Stimulated activated CD8-positive, alpha-beta memory T cell treated with anti-CD3 and anti-CD28 coated beads, Interleukin-4, amount 100 ng/mL, for 4 hours (primary cell): ENCODE results near the gene TCP11L1.
"Not testable (repeated sequence)": the region's sequence is repeated elsewhere in the genome, so short reads cannot be mapped to it uniquely, and the experiment has no call there.

ENCODE experiments used
- DNase-seq, 2 donors: peaks; one replicate each; pipeline ENCODE4 v3.0.0-alpha.2; 2020; ENCODE audit warnings: low read depth in 2 of 2, low spot score in 1 of 2

Gene TCP11L1

DNA sequence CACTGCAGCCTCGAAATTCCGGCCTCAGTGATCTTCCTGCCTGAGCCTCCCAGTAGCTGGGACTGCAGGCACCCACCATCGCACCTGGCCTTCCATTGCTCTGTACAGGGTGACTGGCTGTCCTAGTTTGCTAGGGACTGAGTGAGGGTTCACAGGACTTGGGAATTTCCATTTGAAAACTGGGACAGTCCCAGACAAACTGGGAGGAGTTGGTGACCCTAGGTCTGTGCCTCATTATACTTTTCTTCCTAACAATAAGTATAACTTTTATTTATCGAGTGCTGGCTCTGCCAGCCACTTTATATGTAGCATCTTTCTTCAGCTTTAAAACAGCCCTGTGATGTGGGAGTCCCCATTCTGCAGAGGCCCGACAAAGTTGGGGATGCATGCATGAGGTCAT lies 25.5 kb downstream of the TCP11L1 start:
- no peak for DNase-seq

DNA sequence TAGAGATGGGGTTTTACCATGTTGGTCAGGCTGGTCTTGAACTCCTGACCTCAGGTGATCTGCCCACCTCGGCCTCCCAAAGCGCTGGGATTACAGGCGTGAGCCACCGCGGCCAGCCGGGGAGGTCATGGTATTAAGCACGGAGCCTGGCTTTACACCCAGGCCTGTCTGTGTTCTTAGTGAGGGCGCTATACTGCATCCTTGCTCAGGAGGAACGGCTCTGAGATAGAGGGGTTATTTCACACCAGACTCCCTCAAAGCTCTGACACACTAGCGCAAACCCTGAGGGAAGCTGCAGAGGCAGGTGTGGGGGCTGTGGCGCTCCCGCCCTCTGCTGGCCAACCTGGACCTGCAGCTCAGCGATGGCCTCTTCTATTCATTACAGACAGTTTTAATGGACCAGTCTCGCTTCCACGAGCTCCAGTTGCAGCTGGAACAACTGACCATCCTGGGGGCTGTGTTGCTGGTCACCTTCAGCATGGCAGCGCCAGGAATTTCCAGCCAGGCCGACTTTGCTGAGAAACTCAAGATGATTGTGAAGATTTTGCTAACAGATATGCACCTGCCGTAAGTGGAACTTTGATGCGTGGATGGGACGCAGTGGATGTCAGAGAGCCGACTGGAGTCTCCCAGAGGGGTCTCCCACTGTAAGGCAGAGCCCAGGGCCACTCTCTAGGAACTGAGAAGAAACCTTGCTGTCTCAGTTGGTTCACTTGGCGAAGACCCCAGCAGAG lies 26.2 kb downstream of the TCP11L1 start:
- peak; percentile 35 to 41 for DNase-seq

DNA sequence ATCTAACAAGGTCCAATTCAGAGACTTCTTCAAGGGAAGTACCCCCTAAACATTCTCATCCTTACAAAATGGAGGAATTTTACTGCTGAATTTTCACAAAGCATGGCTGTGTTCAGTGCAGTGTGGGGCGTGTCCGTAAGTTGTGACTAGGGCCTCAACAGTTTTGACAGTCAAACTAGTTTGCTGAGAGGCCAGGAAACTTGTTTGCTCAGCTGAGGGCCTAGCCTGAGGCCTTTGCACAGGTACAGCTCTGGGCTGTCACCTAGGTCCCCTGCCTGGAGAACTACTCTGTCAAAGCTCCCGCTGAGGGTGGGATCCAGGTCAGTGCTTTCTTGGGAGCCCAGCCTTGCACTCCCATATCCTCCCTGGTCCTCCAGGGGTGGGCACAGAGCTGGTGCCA lies 27.9 kb downstream of the TCP11L1 start:
- no peak for DNase-seq

DNA sequence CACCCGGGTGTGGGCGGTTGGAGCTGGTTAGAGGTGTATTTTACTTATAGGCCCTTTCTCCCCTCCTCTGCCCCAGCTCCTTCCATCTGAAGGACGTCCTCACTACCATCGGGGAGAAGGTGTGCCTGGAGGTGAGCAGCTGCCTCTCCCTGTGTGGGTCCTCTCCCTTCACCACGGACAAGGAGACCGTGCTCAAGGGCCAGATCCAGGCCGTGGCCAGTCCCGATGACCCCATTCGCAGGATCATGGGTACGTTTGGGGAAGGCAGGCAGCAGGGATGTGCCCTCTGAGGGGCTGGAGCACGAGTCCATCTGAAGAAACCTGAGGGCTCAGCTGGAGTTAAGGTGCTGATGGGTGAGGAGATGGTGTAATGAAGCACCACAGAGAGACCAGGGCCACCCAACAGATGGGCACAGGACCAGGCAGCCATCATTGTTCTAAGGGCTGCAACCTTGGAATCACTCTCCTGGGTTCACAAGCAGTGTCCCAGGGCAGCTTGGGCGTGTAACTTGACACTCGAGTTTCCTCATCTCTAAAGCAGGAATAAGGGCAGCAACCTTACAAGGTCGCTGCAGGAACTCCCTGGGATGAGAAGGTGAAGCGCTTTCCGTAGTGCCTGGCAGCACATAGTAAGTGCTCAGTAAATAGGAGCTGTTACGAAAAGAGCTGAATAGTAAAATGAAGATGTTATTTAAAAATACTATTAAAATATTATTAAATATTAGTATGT lies 29.4 kb downstream of the TCP11L1 start:
- DNase-seq = no peak

DNA sequence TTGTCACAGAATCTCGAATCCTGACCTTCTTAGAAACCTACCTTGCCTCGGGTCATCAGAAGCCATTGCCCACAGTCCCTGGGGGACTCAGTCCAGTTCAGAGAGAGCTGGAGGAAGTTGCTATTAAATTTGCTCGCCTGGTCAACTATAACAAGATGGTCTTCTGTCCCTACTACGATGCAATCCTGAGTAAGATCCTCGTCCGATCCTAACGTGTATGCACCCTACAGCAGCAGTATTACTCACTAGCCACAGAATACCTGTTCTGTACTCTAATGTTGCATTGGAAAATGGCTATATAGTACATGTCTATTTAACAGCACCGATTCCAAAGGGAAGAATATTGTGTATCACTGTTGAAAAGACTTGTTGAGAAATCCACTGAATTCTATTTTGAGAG lies 33.1 kb downstream of the TCP11L1 start:
- DNase-seq = no peak

DNA sequence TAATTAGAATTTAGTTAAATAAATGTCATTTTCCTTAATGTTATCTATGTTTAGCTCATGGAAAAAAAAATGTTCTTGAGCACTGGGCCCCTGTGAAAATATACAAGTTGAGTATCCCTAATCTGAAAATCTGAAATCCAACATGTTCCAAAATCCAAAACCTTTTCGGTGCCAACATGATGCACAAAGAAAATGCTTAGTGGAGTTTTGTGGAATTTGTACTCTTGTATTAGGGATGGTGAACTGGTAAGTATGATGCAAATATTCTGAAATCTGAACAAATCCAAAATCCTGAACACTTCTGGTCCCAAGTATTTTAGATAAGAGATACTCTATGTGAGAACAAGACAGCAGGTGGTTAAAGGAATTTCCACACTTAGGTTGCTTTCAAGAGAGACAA lies 44.5 kb downstream of the TCP11L1 start:
- no peak for DNase-seq

DNA sequence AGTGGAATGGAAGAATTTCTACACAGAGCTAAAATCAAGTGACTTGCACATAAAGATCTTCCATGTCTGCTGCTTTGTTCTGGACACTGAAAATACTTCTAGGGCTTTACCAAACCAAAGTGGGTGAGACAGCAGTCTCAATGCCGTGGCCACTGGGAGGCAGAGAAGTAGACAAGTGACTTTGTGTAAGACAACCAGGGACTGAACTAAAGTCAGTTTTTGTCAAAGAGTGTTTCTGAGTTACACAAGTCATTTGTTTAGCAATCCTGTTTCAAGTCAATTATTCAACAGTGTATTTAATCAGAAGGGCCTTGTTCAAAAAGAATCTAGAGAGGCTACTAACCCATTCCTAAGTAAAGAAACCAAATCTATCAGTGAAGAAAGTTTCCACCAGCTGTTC lies 46.6 kb downstream of the TCP11L1 start:
- DNase-seq = no peak

DNA sequence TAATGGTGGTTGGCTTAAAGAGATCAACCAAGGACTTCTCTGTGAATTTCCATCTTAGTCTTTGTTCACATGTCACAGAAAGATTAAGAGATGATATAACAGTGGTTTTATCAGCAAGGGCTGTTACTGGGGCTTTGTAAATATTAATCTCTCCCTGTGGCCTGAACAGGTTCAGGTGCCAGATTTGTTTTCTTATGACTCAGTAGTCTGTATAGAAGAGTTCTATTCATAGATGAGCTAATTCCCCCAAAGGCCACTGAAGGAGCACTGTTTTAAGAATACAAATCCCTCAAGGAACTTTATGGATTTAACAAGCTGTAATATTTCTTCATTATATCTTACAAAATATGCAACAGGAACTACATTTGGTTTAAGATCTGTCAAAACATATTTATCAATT lies 50.4 kb downstream of the TCP11L1 start:
- no peak for DNase-seq

DNA sequence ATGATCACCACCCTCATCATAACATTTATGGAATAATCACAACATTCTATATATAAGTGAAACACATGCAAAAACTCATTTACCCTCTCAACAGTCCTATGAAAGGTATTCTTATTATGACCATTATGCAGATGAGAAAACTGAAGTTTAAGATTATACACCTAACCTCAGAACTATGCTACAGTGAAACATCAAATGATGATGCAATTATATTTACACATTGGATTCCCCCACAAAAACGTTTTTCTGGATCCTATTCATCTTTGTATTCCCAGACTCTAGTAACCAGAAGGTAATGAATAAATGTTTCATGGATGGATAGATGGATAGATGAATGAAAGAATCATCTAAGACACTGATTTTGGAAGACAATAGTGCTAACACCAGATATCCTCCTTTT lies 54.8 kb downstream of the TCP11L1 start:
- no peak for DNase-seq

DNA sequence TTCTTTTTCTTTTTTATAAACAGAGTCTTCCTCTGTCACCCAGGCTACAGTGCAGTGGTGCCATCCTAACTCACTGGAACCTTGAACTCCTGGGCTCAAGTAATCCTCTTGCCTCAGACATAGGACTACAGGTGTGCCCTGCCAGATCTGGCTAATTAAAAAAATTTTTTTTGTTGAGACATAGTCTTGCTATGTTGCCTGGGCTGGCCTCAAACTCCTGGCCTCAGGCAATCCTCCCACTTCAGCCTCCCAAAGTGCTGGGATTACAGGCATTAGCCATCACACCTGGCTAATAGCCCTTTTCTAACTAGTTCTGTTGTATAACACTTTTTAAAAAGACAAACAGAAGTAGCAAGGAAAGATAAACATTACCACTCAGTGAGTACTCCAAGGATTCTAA lies 64.5 kb downstream of the TCP11L1 start:
- no peak for DNase-seq

DNA sequence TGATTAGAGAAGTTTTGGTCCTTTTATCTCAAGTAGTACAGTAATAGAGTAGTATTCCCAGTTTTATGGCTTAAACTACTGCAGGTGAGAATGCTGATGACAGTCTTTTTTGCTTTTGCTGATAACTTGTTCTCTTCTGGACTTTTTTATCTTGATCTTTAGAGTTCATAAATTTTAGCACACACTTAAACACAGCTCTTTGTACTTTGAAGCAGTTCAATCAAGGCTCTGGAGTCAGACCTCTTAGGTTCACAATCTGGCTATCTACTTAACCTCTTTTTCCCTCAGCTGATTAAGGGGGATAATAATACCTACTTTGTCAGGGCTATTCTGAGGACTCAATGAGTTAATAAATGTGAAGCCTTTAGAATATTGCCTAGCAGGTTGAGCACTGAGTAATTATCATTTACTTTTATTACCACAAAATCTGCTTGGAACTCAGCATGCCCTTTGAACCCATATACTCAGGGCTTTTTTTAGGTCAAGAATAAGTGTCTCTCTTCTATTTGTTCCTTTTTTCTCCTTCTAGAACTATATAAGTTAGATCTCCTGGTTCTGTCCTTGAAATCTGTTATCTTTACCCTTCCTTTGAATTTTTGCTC lies 70.0 kb downstream of the TCP11L1 start:
- no peak for DNase-seq

DNA sequence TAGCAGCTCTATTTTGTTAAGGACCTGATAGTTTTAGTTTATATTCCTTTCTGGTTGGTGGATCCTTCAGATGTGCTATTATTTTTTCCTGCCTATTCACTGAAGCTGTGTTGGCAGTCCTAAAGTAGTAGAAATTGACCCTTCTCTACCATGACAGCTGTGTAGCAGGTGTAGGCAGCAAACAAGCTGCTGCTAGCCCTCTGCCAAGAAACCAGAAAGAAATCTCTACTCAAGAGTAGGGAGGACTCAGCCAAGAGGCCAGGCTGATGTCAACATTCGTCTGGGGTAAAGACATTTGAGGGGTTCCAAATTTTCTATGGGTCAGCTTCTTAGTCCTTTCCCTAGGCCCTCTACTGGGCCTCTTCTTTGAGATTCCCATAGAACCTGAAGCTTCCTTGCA lies 70.7 kb downstream of the TCP11L1 start:
- no peak for DNase-seq

DNA sequence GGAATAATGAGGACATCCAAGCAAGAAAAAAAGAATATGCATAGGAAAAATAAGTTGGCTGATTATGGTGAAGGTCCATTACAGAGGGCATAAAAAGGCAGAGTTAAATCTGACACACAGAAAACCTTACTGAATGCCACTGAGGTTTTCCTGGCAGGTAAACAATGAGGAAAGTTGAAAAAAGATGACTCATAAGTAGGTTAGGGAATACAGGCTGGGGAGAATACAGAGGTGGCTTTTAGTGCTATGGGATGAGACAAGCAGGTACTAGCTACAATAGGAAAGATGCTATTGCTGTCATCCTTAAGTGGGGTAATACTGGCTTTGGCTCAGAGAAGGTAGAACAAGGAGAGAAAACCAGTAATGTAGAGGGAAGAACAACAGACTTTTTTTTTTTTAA lies 77.2 kb downstream of the TCP11L1 start:
- DNase-seq = no peak

DNA sequence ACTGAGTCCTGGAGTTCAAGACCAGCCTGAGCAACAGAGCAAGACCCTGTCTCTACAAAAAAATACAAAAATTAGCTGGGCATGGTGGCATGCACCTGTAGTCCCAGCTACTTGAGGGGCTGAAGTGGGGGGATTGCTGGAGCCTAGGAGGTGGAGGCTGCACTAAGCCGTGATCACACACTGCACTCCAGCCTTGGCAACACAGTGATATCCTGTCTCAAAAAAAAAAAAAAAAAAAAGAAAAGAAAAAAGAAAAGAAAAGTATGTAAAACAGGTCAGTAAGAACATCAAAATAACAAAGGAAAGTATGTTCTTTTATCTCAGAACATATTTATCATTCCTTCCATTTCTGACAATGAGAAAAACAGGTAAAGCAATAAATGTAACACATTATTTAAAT lies 83.3 kb downstream of the TCP11L1 start:
- DNase-seq = not testable (repeated sequence)
